Liver (tissue), 9 donors: Measurements from ENCODE around the gene GAS2. TPM values are rescaled to one million over a fixed set of nuclear protein-coding genes. Genes with fewer than 3 reads are reported as not detected.

Experiments
- DNase-seq: peaks from one replicate; pipeline ENCODE4 v3.0.0-alpha.2; 2017; ENCODE audit warnings: low spot score
- H3K27ac ChIP-seq, 2 donors: one replicate each; pipeline ENCODE4 v1.7.0; 2013; ENCODE audit warnings: inconsistent platforms in 2 of 2, low read length in 2 of 2, control low read depth in 1 of 2, low read depth in 1 of 2, mild to moderate bottlenecking in 1 of 2
- H3K27me3 ChIP-seq, 4 donors: one replicate each; pipeline versions ENCODE4 v1.6.1 to v1.7.0; 2013; ENCODE audit warnings: low read length in 3 of 4, inconsistent platforms in 1 of 4, mild to moderate bottlenecking in 1 of 4, moderate library complexity in 1 of 4; ENCODE audit not compliant: control insufficient read depth in 4 of 4, insufficient read depth in 4 of 4
- H3K36me3 ChIP-seq, 4 donors: one replicate each; pipeline versions ENCODE4 v1.6.1 to v1.7.0; 2013; ENCODE audit warnings: low read length in 3 of 4, mild to moderate bottlenecking in 3 of 4, low read depth in 1 of 4, moderate library complexity in 1 of 4; ENCODE audit not compliant: control insufficient read depth in 4 of 4, insufficient read depth in 3 of 4
- H3K4me1 ChIP-seq, 4 donors: one replicate each; pipeline versions ENCODE4 v1.6.1 to v1.7.0; 2013; ENCODE audit warnings: low read length in 3 of 4, mild to moderate bottlenecking in 3 of 4, moderate library complexity in 1 of 4; ENCODE audit not compliant: control insufficient read depth in 4 of 4, insufficient read depth in 4 of 4
- H3K4me3 ChIP-seq, 3 donors: one replicate each; pipeline versions ENCODE4 v1.6.1 to v1.7.0; 2013; ENCODE audit warnings: low read length in 3 of 3, control low read depth in 1 of 3, low read depth in 1 of 3, mild to moderate bottlenecking in 1 of 3
- H3K9ac ChIP-seq, 2 donors: one replicate each; pipeline ENCODE4 v1.7.0; 2013; ENCODE audit warnings: low read length in 2 of 2, mild to moderate bottlenecking in 2 of 2, moderate library complexity in 2 of 2, control low read depth in 1 of 2, low read depth in 1 of 2
- H3K9me3 ChIP-seq, 4 donors: one replicate each; pipeline versions ENCODE4 v1.6.1 to v1.7.0; 2013; ENCODE audit warnings: low read length in 3 of 4; ENCODE audit not compliant: control insufficient read depth in 4 of 4
- ATF3 ChIP-seq: IDR thresholded peaks from 2 replicates; pipeline ENCODE4 v1.6.1; 2016; ENCODE audit warnings: antibody characterized with exemption
- CTCF ChIP-seq: fragments of 150-350 bp; IDR thresholded peaks from 2 replicates; pipeline ENCODE4 v1.5.1; 2017; ENCODE audit warnings: improper control_type of control experiment, low read depth, low read length; ENCODE audit not compliant: missing input control
- EGR1 ChIP-seq, 2 donors: IDR thresholded peaks; 2 replicates each; pipeline ENCODE4 v1.6.1; 2016 to 2018; ENCODE audit warnings: antibody characterized with exemption in 2 of 2, low read depth in 2 of 2
- FOXA1 ChIP-seq: IDR thresholded peaks from 2 replicates; pipeline ENCODE4 v1.6.1; 2016; ENCODE audit warnings: antibody characterized with exemption
- FOXA2 ChIP-seq: IDR thresholded peaks from 2 replicates; pipeline ENCODE4 v1.6.1; 2016; ENCODE audit warnings: antibody characterized with exemption
- GABPA ChIP-seq, 2 donors: IDR thresholded peaks in 1 of 2; conservative IDR thresholded peaks in 1 of 2; 2 replicates each; pipeline ENCODE4 v1.6.1; 2016; ENCODE audit warnings: antibody characterized with exemption in 2 of 2, mild to moderate bottlenecking in 1 of 2, moderate library complexity in 1 of 2
- HNF4A ChIP-seq, 2 donors: conservative IDR thresholded peaks; 2 replicates each; pipeline ENCODE4 v1.6.1; 2016; ENCODE audit warnings: antibody characterized with exemption in 2 of 2, mild to moderate bottlenecking in 2 of 2
- JUND ChIP-seq, 2 donors: IDR thresholded peaks; 2 replicates each; pipeline ENCODE4 v1.6.1; 2016; ENCODE audit warnings: antibody characterized with exemption in 2 of 2
- MAX ChIP-seq: IDR thresholded peaks from 2 replicates; pipeline ENCODE4 v1.6.1; 2016; ENCODE audit warnings: antibody characterized with exemption
- RAD21 ChIP-seq, 2 donors: IDR thresholded peaks; 2 replicates each; pipeline ENCODE4 v1.6.1; 2016; ENCODE audit warnings: antibody characterized with exemption in 2 of 2, mild to moderate bottlenecking in 2 of 2
- RXRA ChIP-seq, 2 donors: IDR thresholded peaks; 2 replicates each; pipeline ENCODE4 v1.6.1; 2017 to 2018; ENCODE audit warnings: antibody characterized with exemption in 2 of 2, mild to moderate bottlenecking in 1 of 2
- SP1 ChIP-seq: IDR thresholded peaks from 2 replicates; pipeline ENCODE4 v1.6.1; 2018; ENCODE audit warnings: antibody characterized with exemption, mild to moderate bottlenecking
- TAF1 ChIP-seq: conservative IDR thresholded peaks from 2 replicates; pipeline ENCODE4 v1.6.1; 2016; ENCODE audit warnings: antibody characterized with exemption, mild to moderate bottlenecking
- YY1 ChIP-seq: IDR thresholded peaks from 2 replicates; pipeline ENCODE4 v1.6.1; 2016; ENCODE audit warnings: antibody characterized with exemption, mild to moderate bottlenecking
- ZBTB33 ChIP-seq: IDR thresholded peaks from 2 replicates; pipeline ENCODE4 v1.6.1; 2016; ENCODE audit warnings: antibody characterized with exemption
- WGBS: extraction: QIAGEN DNeasy Blood & Tissue Kit; methylation state at CpG from one replicate; pipeline ENCODE4 v1.1.7; 2013; 5-methylcytosine and 5-hydroxymethylcytosine counted together
- polyA plus RNA-seq, 2 donors: library from polyadenylated mRNA; stranded (reverse) in 1 of 2; unstranded in 1 of 2; fragments of 200-250 nt in 1 of 2; fragments of >200 nt in 1 of 2; fragmentation: Nextera tagmentation in 1 of 2; extraction: Ambion mirVana in 1 of 2; gene quantifications; one replicate each; pipeline versions ENCODE4 v1.2.1 to v1.2.3, GENCODE V29; 2013 to 2015
- total RNA-seq, 2 donors: library from RNA; depleted of rRNA; stranded (reverse); fragments of >200 nt; gene quantifications; one replicate each; pipeline ENCODE4 v1.2.3, GENCODE V29; 2014
- donor health status: healthy.
- donor health status: healthy.
- donor health status: healthy.
- donor health status: healthy.
- donor health status: healthy.

The GAS2 gene
- total and polyA plus RNA-seq, 4 donors: 13.4 to 75.6 (median 42.3) TPM

GRCh38 chr11:22715971-22716370 is 49.6 kb downstream of the GAS2 start:
- no peak for TF ChIP-seq YY1
- no peak for TF ChIP-seq FOXA1
- no peak for TF ChIP-seq GABPA (IDR thresholded peaks at IDR 0.05 in 1 of 2, conservative IDR thresholded peaks at IDR 0.05 in 1 of 2)
- no peak for TF ChIP-seq SP1
- no peak for TF ChIP-seq JUND (IDR thresholded peaks at IDR 0.05)
- no peak for TF ChIP-seq CTCF
- TF ChIP-seq RXRA (IDR thresholded peaks at IDR 0.05): no peak
- TF ChIP-seq ATF3: no peak
- no peak for TF ChIP-seq RAD21 (IDR thresholded peaks at IDR 0.05)
- no peak for TF ChIP-seq HNF4A (conservative IDR thresholded peaks at IDR 0.05)
- TF ChIP-seq EGR1 (IDR thresholded peaks at IDR 0.05; ENCODE audit: low read depth in 2 of 2): no peak
- no peak for TF ChIP-seq MAX
- TF ChIP-seq TAF1: no peak
- TF ChIP-seq ZBTB33: no peak
- Histone ChIP-seq H3K36me3 (no peaks in the 10 kb centered on the region), H3K9ac (no peak overlapping the region), H3K27me3 (no peaks in the 10 kb centered on the region), H3K27ac (no peak overlapping the region), H3K4me3 (no peak overlapping the region), H3K9me3 (peaks cover 0 to 5% (median 0%) of the 10 kb centered on the region in 4 donors), H3K4me1 (no peaks in the 10 kb centered on the region)
- no peak for DNase-seq
- 94% methylated on average over 3 of the region's 3 CpGs for WGBS

GRCh38 chr11:22720457-22720856 is 54.0 kb downstream of the GAS2 start:
- Histone ChIP-seq H3K27ac (no peak overlapping the region), H3K4me1 (no peaks in the 10 kb centered on the region), H3K4me3 (no peak overlapping the region), H3K9me3 (peaks cover 0 to 5% (median 0%) of the 10 kb centered on the region in 4 donors), H3K36me3 (no peaks in the 10 kb centered on the region), H3K27me3 (no peaks in the 10 kb centered on the region), H3K9ac (no peak overlapping the region)
- no peak for DNase-seq
- 94% methylated on average over 3 of the region's 3 CpGs for WGBS
- TF ChIP-seq RAD21 (IDR thresholded peaks at IDR 0.05) (no peak), CTCF (no peak), ATF3 (no peak), FOXA1 (no peak), MAX (no peak), TAF1 (no peak), FOXA2 (no peak), ZBTB33 (no peak), JUND (IDR thresholded peaks at IDR 0.05) (no peak), SP1 (no peak), RXRA (IDR thresholded peaks at IDR 0.05) (no peak)
